GM19397 (cell line): ENCODE data around the gene SUMF2.
A peak's percentile ranks its signal among the peaks of the same experiment; 100 is the strongest.
"Not testable (repeated sequence)": the region's sequence is repeated elsewhere in the genome, so short reads cannot be mapped to it uniquely, and the experiment has no call there.

Source experiments
- ATAC-seq: cut with Tn5 transposase; IDR thresholded peaks from one replicate; pipeline ENCODE4 v1.9.1; 2021; ENCODE audit warnings: mild to moderate bottlenecking, moderate library complexity; ENCODE audit not compliant: unreplicated experiment

Gene SUMF2

DNA sequence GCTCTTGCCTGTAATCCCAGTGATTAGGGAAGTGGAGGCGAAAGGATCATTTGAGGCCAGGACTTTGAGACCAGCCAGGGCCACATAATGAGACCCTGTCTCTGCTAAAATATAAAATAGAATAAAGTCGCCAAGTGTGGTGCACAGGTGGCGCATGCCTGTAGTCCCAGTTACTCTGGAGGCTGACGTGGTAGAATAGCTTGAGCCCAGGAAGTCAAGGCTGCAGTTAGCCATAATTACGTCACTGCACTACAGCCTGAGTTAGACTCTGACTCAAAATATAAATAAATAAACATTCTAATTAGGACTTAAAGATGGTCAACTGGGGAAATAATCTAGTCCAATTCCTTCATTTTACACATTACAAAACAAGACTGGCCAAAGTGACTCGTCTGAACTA lies 41.4 kb downstream of the SUMF2 start:
- no peak for ATAC-seq

DNA sequence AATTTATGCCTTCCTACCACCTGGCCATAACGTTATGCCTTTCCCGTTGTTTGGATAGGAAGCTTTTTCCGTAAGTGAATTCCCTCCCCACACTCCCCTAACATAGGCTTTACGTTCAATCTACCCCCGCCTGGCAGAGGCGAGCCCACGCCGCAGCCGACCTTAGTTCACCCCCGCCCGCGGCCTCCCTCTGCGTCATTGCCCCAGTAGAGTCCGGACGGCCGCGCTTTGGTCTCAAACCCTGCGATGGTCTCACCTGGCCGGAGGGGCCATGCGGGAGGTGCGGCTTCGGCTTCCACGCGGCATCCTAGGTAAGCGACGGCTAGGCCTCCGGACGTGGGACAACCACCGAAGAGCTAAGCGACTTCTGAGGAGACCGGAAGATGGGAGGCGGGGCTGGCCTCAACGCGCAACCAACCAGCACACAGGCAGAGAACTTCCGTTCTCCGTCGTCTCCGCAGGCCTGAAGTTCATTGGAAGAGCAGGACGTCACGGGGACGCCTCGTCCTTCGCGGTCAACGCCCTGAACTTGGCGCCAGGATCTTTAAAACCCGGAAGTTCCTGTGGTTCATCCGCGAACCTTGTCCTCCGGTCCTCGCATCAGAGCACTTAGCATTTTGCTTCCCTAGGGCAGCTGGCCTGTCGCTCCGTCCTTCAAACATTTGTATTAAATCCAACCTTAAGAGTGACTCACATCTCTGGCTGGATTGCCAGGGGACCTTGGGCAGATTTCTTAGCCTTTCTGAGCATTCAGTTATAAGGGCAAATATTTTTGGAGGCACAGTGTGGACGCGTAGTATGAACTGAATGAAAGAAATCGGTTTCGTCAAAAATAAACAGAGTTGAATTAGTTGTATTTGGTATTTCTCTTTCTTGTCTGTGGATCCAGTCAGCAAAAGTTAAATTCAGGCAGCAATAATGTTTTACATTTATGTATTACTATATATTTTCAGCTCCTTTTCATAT lies 42.3 kb downstream of the SUMF2 start, which contains the start of gene CHCHD2:
TSS of gene CHCHD2 (minus strand) at position 369 of the 966 bp plus-strand sequence. CDS start at position 306, 63 bp downstream.
- ATAC-seq: peak; percentile 100

DNA sequence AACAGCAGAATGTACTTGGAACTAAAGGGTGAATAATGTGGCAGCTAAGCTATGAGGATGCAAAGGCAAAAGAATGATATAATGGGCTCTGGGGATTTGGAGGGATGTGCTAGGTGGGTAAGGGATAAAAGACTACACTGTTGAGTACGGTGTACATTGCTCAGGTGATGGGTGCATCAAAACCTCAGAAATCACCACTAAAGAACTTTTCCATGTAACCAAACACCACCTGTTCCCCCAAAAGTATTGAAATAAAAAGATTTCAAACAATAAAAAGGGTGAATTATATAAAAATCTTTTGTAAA lies 43.8 kb downstream of the SUMF2 start:
- no peak for ATAC-seq

DNA sequence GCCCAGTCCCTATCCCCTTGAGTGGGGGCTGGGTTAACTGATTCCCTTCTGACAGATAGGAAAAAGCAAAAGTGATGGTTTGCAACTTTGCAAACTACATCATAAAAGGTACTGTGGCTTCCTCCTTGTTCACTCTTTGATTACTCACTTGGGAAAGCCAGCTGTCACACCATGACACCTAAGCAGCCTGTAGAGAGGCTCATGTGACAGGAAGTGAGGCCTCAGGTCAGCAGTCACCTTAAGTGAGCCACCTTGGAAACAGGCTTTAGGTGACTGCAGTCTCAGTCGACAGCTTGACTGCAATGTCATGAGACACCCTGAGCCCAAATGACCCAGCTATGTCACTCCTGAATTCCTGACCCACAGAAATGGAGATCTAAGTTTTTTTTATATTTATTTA lies 46.5 kb downstream of the SUMF2 start:
- ATAC-seq: no peak

DNA sequence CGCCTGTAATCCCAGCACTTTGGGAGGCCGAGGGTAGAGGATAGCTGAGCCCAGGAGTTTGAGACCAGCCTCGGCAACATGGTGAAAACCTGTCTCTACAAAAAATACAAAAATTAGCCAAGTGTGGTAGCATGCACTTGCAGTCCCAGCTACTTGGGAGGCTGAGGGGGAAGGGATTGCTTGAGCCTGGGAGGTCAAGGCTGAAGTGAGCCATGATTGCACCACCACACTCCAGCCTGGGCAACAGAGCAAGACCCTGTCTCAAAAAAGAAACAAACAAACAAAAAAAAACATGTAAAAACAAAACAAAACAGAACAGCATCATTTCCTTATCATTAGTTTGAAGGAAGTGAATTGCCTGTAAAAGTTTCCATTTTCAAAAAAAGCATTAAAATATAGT lies 48.2 kb downstream of the SUMF2 start:
- not testable (repeated sequence) for ATAC-seq

DNA sequence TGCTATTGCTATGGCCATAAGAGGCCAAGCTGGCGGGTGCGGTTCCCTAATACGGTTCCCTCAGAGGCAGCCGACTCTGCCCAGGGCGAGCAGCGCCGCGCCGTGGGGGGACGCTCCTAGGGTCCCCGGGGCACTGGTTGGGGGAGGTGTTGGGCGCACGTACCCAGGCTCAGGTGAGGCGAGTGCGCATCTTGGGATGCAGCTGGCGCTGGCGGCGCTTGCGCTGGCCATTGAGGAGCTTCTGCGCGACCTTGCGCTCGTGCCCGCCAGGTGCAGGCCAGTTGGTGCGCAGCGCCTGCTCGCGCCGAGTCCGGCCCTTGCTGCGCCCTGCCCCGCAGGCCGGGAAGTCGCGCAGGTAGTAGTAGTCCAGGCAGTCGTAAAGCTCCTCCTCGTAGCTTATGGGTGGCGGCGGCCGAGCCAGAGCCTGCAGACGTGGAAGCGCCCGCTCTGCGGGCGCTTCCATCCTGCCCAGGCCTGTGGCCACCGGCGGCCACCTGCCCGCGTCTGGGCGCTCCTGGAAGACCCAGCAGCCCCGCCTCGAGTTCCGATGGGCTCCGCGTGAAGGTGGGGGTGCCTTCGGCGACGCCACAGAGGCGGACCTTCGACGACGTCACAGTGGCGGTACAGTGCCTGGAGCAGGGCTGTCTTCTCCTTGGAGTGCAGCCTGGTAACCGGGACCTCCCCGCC lies 51.9 kb downstream of the SUMF2 start, which contains the start of gene NUPR2:
TSS of gene NUPR2 (minus strand) at position 566 of the 687 bp plus-strand sequence. CDS start at position 463, 103 bp downstream.
- ATAC-seq: no peak

DNA sequence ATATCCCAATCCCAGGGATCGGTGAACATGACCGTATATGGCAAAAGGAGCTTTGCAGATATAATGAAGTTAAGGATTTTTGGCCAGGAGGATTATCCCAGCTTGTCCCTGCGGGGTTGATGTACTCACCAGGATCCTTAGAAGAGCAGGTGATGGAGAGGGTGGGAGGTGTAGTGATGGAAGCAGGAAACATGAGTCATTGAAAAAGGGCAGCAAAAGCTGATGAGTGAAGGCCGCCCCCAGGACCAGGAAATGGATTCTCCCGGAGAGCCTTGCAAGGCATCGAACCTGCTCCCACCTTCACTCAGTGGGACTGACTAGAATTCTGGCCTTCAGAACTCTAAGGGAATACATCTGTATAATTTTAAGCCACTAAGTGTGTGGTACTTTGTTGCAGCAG lies 57.4 kb downstream of the SUMF2 start:
- no peak for ATAC-seq

DNA sequence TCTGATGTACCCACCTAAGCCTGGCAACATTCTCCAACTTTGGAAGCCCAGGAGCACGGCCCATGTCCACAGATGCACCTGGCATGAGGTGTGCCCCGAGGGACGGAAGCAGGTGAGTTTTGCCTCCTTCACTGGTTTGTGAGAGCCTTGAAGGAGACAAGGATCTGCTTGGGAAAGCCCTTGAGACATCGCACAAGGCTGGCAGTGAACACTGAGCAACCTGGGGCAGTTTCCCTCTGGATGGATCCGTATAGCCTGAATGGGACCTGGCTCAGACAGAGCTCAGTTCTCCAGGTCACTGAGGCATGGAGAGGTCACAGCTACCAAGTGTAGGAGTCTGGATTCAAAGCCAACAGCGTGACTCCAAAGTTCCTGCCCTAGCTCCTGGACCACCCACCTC lies 60.9 kb downstream of the SUMF2 start:
- no peak for ATAC-seq

DNA sequence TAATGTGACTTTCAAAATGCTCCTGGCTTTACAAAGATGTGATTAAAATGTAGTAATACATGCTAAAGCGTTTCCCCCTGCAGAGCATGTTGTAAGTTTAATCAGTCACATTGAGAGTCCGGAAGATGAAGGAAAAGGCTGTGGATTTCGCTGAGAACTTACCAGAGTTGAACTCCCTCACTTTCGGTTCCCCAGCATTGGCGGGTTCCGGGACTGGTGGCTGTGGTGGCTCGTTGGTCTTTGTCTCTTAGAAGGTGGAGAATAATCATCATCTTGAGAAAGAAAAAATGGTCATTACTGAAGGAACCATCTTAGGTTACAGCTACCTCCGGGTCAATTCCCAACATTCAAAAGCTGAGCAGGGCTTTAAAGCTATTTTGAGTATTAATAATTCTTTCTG lies 61.7 kb downstream of the SUMF2 start:
- no peak for ATAC-seq

DNA sequence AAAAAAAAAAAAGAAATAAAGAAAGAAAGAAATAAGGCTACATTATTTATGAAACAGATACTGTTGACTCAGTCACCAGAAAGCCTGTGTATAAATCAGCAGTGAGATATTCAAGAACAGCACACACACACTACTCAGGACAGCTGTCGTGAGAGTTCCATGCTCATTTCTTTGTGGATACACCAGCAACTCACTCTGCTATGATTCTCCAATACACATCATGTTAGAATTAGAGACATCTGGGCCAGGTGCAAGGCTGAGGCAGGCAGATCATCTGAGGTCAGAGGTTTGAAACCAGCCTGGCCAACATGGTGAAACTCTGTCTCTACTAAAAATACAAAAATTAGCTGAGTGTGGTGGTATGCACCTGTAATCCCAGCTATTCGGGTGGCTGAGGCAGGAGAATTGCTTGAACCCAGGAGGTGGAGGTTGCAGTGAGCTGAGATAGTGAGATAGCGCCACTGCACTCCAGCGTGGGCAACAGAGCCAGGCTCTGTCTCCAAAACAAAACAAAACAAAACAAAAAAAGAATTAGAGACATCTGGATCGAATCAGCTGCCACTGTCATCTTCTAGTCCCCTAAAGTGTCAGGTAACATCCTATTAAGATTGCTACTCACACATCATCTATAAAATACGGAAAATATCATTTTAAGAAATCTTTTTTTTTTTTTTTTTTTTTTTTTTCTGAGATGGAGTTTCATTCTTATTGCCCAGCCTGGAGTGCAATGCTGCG lies 63.3 kb downstream of the SUMF2 start:
- no peak for ATAC-seq
